Neural progenitor cell (in vitro differentiated cells): ENCODE results near the gene CHGA. TPM values are rescaled to one million over a fixed set of nuclear protein-coding genes. Genes with fewer than 3 reads are reported as not detected.

ENCODE experiments used
- DNase-seq: peaks from one replicate; pipeline ENCODE4 v3.0.0-alpha.2; 2016; ENCODE audit warnings: low spot score
- H2AFZ ChIP-seq: fragments of 200-600 bp; sonication (generic); replicated peaks from 2 replicates; pipeline ENCODE4 v1.6.1; 2016; ENCODE audit warnings: antibody characterized with exemption
- H3F3A ChIP-seq: fragments of 200-600 bp; sonication (generic); 2 replicates; pipeline ENCODE4 v1.6.1; 2016; ENCODE audit warnings: antibody characterized with exemption, low read depth
- H3K27ac ChIP-seq: fragments of 200-600 bp; sonication (generic); 2 replicates; pipeline ENCODE4 v1.5.1; 2016; ENCODE audit warnings: mild to moderate bottlenecking
- H3K27me3 ChIP-seq: fragments of 200-600 bp; sonication (generic); 2 replicates; pipeline ENCODE4 v1.6.1; 2016; ENCODE audit warnings: mild to moderate bottlenecking, moderate library complexity
- H3K36me3 ChIP-seq: fragments of 200-600 bp; sonication (generic); 2 replicates; pipeline ENCODE4 v1.5.1; 2016
- H3K4me1 ChIP-seq: fragments of 200-600 bp; sonication (generic); 2 replicates; pipeline ENCODE4 v1.6.1; 2016; ENCODE audit warnings: mixed run types
- H3K4me2 ChIP-seq: fragments of 200-600 bp; sonication (generic); 2 replicates; pipeline ENCODE4 v1.6.1; 2016
- H3K4me3 ChIP-seq: fragments of 200-600 bp; sonication (generic); 2 replicates; pipeline ENCODE4 v1.5.1; 2016
- H3K79me2 ChIP-seq: fragments of 200-600 bp; sonication (generic); 2 replicates; pipeline ENCODE4 v1.6.1; 2016; ENCODE audit warnings: low read depth
- H3K9ac ChIP-seq: fragments of 200-600 bp; sonication (generic); 2 replicates; pipeline ENCODE4 v1.6.1; 2016
- H3K9me3 ChIP-seq: fragments of 200-600 bp; sonication (generic); 2 replicates; pipeline ENCODE4 v1.5.1; 2016; ENCODE audit warnings: low read depth
- H4K20me1 ChIP-seq: fragments of 200-600 bp; sonication (generic); 2 replicates; pipeline ENCODE4 v1.6.1; 2016; ENCODE audit warnings: low read depth
- H3K27ac Mint-ChIP-seq: 3 replicates; pipeline ENCODE4 v1.8.0; 2021; ENCODE audit warnings: mixed read lengths
- H3K27me3 Mint-ChIP-seq: 2 replicates; pipeline ENCODE4 v1.8.0; 2022; ENCODE audit warnings: low read depth, mild to moderate bottlenecking, inconsistent platforms, moderate library complexity, mixed read lengths; ENCODE audit not compliant: insufficient read depth
- H3K36me3 Mint-ChIP-seq: 3 replicates; pipeline ENCODE4 v1.8.0; 2021; ENCODE audit warnings: mixed read lengths
- H3K4me1 Mint-ChIP-seq: 3 replicates; pipeline ENCODE4 v1.8.0; 2021; ENCODE audit warnings: mixed read lengths
- H3K4me3 Mint-ChIP-seq: 3 replicates; pipeline ENCODE4 v1.8.0; 2021; ENCODE audit warnings: mild to moderate bottlenecking, moderate library complexity, mixed read lengths
- H3K9me3 Mint-ChIP-seq: 3 replicates; pipeline ENCODE4 v1.8.0; 2020; ENCODE audit warnings: mixed read lengths
- CTCF ChIP-seq: fragments of 200-600 bp; sonication (generic); IDR thresholded peaks from 2 replicates; pipeline ENCODE4 v1.5.1; 2017; ENCODE audit warnings: antibody characterized with exemption, mild to moderate bottlenecking
- EZH2 ChIP-seq: fragments of 200-600 bp; sonication (generic); IDR thresholded peaks from 2 replicates; pipeline ENCODE4 v1.6.1; 2017; ENCODE audit warnings: antibody characterized with exemption, mild to moderate bottlenecking, moderate library complexity
- EZH2phosphoT487 ChIP-seq: fragments of 200-600 bp; sonication (generic); IDR thresholded peaks from 2 replicates; pipeline ENCODE4 v1.6.1; 2017; ENCODE audit warnings: antibody characterized with exemption
- total RNA-seq: library from RNA; depleted of rRNA; stranded (reverse); fragments of >200 nt; gene quantifications from 2 replicates; pipeline ENCODE4 v1.2.3, GENCODE V29; 2015; ENCODE audit warnings: low replicate concordance

CHGA gene
- total RNA-seq, 1 donor from 2014 or later, result not detected

- no peaks in the 10 kb centered on the region for H3K79me2 ChIP-seq
- Mint-ChIP-seq H3K36me3 (no peaks in the 10 kb centered on the region), H3K27ac (no peak overlapping the region), H3K4me1 (no peaks in the 10 kb centered on the region), H3K27me3 (peaks cover 7% of the 10 kb centered on the region), H3K9me3 (no peaks in the 10 kb centered on the region), H3K4me3 (no peak overlapping the region)
- no peak for DNase-seq
- TF ChIP-seq EZH2, result no peak
- TF ChIP-seq CTCF, result no peak
- TF ChIP-seq EZH2phosphoT487, result no peak
- H3K4me1 ChIP-seq, result no peaks in the 10 kb centered on the region
- no peak overlapping the region for H3K4me2 ChIP-seq
- no peak overlapping the region for H3K27ac ChIP-seq
- H3F3A ChIP-seq, result no peaks in the 10 kb centered on the region
- peaks cover 15% of the 10 kb centered on the region for H3K27me3 ChIP-seq
- no peak overlapping the region for H3K4me3 ChIP-seq
- no peaks in the 10 kb centered on the region for H4K20me1 ChIP-seq
- no peak overlapping the region for H2AFZ ChIP-seq
- H3K9ac ChIP-seq, result no peak overlapping the region
- H3K9me3 ChIP-seq, result no peaks in the 10 kb centered on the region
- no peaks in the 10 kb centered on the region for H3K36me3 ChIP-seq
Measured at GRCh38 chr14:92929689-92930608, 7.0 kb downstream of the CHGA start.

- Mint-ChIP-seq H3K36me3 (no peaks in the 10 kb centered on the region), H3K27me3 (peaks cover 6% of the 10 kb centered on the region), H3K27ac (no peak overlapping the region), H3K9me3 (no peaks in the 10 kb centered on the region), H3K4me1 (no peaks in the 10 kb centered on the region), H3K4me3 (no peak overlapping the region)
- TF ChIP-seq CTCF (no peak), EZH2phosphoT487 (no peak), EZH2 (no peak)
- Histone ChIP-seq H2AFZ (no peak overlapping the region), H3K27me3 (peaks cover 9% of the 10 kb centered on the region), H3K9me3 (no peaks in the 10 kb centered on the region), H3K9ac (no peak overlapping the region), H3K4me3 (no peak overlapping the region), H3K4me1 (no peaks in the 10 kb centered on the region), H3K27ac (no peak overlapping the region), H3K36me3 (no peaks in the 10 kb centered on the region), H4K20me1 (no peaks in the 10 kb centered on the region), H3K79me2 (no peaks in the 10 kb centered on the region), H3F3A (no peaks in the 10 kb centered on the region), H3K4me2 (no peak overlapping the region)
- DNase-seq, result no peak
Measured at GRCh38 chr14:92930737-92931602, 8.0 kb downstream of the CHGA start.

GRCh38 chr14:92931681-92932447 is 8.9 kb downstream of the CHGA start:
- H3K79me2 ChIP-seq, result no peaks in the 10 kb centered on the region
- H3K36me3 ChIP-seq, result no peaks in the 10 kb centered on the region
- H3K9ac ChIP-seq, result no peak overlapping the region
- no peak overlapping the region for H3K4me2 ChIP-seq
- peaks cover 3% of the 10 kb centered on the region for H3K27me3 ChIP-seq
- no peak overlapping the region for H3K27ac ChIP-seq
- no peaks in the 10 kb centered on the region for H3K4me1 ChIP-seq
- H3K4me3 Mint-ChIP-seq, result no peak overlapping the region
- H3K4me3 ChIP-seq, result no peak overlapping the region
- no peaks in the 10 kb centered on the region for H3K9me3 Mint-ChIP-seq
- H3K4me1 Mint-ChIP-seq, result no peaks in the 10 kb centered on the region
- H4K20me1 ChIP-seq, result no peaks in the 10 kb centered on the region
- H3K36me3 Mint-ChIP-seq, result no peaks in the 10 kb centered on the region
- H3F3A ChIP-seq, result no peaks in the 10 kb centered on the region
- H3K27ac Mint-ChIP-seq, result no peak overlapping the region
- no peak overlapping the region for H2AFZ ChIP-seq
- H3K27me3 Mint-ChIP-seq, result peaks cover 7% of the 10 kb centered on the region
- TF ChIP-seq EZH2 (no peak), CTCF (no peak), EZH2phosphoT487 (no peak)
- DNase-seq, result no peak
- H3K9me3 ChIP-seq, result no peaks in the 10 kb centered on the region
